Measurements from ENCODE around the gene PTPRG. TPM values are rescaled to one million over a fixed set of nuclear protein-coding genes. Genes with fewer than 3 reads are reported as not detected.

The PTPRG gene
- total RNA-seq, 1 experiment from 2014 or later: 0.73 TPM

- no peaks in the 10 kb centered on the region for H3K9me2 ChIP-seq (replicated peaks; ENCODE audit: low read length)
- no peaks in the 10 kb centered on the region for H3K36me3 ChIP-seq (ENCODE audit: low read depth, low read length)
- TF ChIP-seq EZH2 (IDR thresholded peaks at IDR 0.05; ENCODE audit: low read length, unreplicated experiment) (no peak), CTCF (conservative IDR thresholded peaks at IDR 0.05; ENCODE audit: low read depth, low read length) (no peak), EZH2phosphoT487 (IDR thresholded peaks at IDR 0.05; ENCODE audit: borderline replicate concordance, low read length) (no peak)
- ChIA-PET CTCF (no interaction called here), POLR2A (ENCODE audit: unreplicated experiment) (no interaction called here)
- ATAC-seq (no peak), DNase-seq (no peak)
- intact Hi-C loops (cut with micrococcal nuclease): no loop called here
- no peaks in the 10 kb centered on the region for H3K79me2 ChIP-seq (ENCODE audit: low read length)
- H3K4me2 ChIP-seq (ENCODE audit: low read length): no peak overlapping the region
- H3K27me3 ChIP-seq (ENCODE audit: low read length): no peaks in the 10 kb centered on the region
- no peak overlapping the region for H3K27ac ChIP-seq (ENCODE audit: low read length)
- no peak overlapping the region for H3K4me3 ChIP-seq (ENCODE audit: low read length)
- no peaks in the 10 kb centered on the region for H4K20me1 ChIP-seq (ENCODE audit: low read length)
- H3F3A ChIP-seq (ENCODE audit: low read length, unreplicated experiment): no peaks in the 10 kb centered on the region
- no peak overlapping the region for H2AFZ ChIP-seq (ENCODE audit: low read length)
- H3K9me3 ChIP-seq (ENCODE audit: low read length): no peaks in the 10 kb centered on the region
- BruUV-seq (replicated peaks): no TSS peak
- no peaks in the 10 kb centered on the region for H3K4me1 ChIP-seq (ENCODE audit: insufficient read depth, low read length)
- no peak overlapping the region for H3K9ac ChIP-seq (ENCODE audit: low read length)
Observed at GRCh38 chr3:61940236-61940635, 378.9 kb downstream of the PTPRG start.

- Histone ChIP-seq H3K27ac (ENCODE audit: low read length) (no peak overlapping the region), H3K4me3 (ENCODE audit: low read length) (no peak overlapping the region), H3K9me3 (ENCODE audit: low read length) (no peaks in the 10 kb centered on the region), H3K4me1 (ENCODE audit: insufficient read depth, low read length) (no peaks in the 10 kb centered on the region), H3F3A (ENCODE audit: low read length, unreplicated experiment) (no peaks in the 10 kb centered on the region), H3K36me3 (ENCODE audit: low read depth, low read length) (no peaks in the 10 kb centered on the region), H3K9me2 (replicated peaks; ENCODE audit: low read length) (no peaks in the 10 kb centered on the region), H4K20me1 (ENCODE audit: low read length) (no peaks in the 10 kb centered on the region), H2AFZ (ENCODE audit: low read length) (no peak overlapping the region), H3K79me2 (ENCODE audit: low read length) (no peaks in the 10 kb centered on the region), H3K27me3 (ENCODE audit: low read length) (no peaks in the 10 kb centered on the region), H3K4me2 (ENCODE audit: low read length) (no peak overlapping the region), H3K9ac (ENCODE audit: low read length) (no peak overlapping the region)
- TF ChIP-seq EZH2 (IDR thresholded peaks at IDR 0.05; ENCODE audit: low read length, unreplicated experiment) (no peak), EZH2phosphoT487 (IDR thresholded peaks at IDR 0.05; ENCODE audit: borderline replicate concordance, low read length) (no peak), CTCF (conservative IDR thresholded peaks at IDR 0.05; ENCODE audit: low read depth, low read length) (no peak)
- ATAC-seq: no peak
- POLR2A ChIA-PET (ENCODE audit: unreplicated experiment): no interaction called here
- BruUV-seq (replicated peaks): no TSS peak
- CTCF ChIA-PET: no interaction called here
- intact Hi-C loops (cut with micrococcal nuclease): no loop called here
- no peak for DNase-seq
Observed at GRCh38 chr3:61943975-61944374, 382.6 kb downstream of the PTPRG start.

DNA sequence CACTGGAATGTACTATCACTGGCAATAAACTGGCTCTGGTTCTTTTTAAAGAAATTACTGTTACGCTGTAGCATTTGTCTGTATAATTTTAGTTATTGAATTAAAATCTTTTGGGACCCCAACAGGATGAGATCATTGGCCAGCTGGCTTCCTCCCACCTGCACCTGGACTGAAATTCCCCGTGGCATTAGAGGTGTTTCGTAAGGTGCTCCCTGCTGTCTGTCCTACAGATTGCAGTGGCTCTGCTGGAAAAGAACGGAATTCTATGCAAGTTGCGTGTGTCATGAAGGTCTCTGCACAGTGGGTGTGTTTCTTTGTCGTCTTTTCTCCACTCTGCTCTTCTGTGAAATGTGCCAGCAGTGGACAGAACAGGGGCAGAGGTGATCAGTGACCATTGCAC lies 383.4 kb downstream of the PTPRG start:
- no peaks in the 10 kb centered on the region for H3K4me1 ChIP-seq (ENCODE audit: insufficient read depth, low read length)
- no peaks in the 10 kb centered on the region for H4K20me1 ChIP-seq (ENCODE audit: low read length)
- no peaks in the 10 kb centered on the region for H3K79me2 ChIP-seq (ENCODE audit: low read length)
- no peak overlapping the region for H3K4me2 ChIP-seq (ENCODE audit: low read length)
- intact Hi-C loops (cut with micrococcal nuclease): no loop called here
- TF ChIP-seq EZH2phosphoT487 (IDR thresholded peaks at IDR 0.05; ENCODE audit: borderline replicate concordance, low read length) (no peak), CTCF (conservative IDR thresholded peaks at IDR 0.05; ENCODE audit: low read depth, low read length) (no peak), EZH2 (IDR thresholded peaks at IDR 0.05; ENCODE audit: low read length, unreplicated experiment) (no peak)
- H3K9me2 ChIP-seq (replicated peaks; ENCODE audit: low read length): no peaks in the 10 kb centered on the region
- no peaks in the 10 kb centered on the region for H3K9me3 ChIP-seq (ENCODE audit: low read length)
- no TSS peak for BruUV-seq (replicated peaks)
- H3K27me3 ChIP-seq (ENCODE audit: low read length): no peaks in the 10 kb centered on the region
- POLR2A ChIA-PET (ENCODE audit: unreplicated experiment): no interaction called here
- H3K36me3 ChIP-seq (ENCODE audit: low read depth, low read length): no peaks in the 10 kb centered on the region
- CTCF ChIA-PET: no interaction called here
- DNase-seq (no peak), ATAC-seq (no peak)
- H2AFZ ChIP-seq (ENCODE audit: low read length): no peak overlapping the region
- no peak overlapping the region for H3K9ac ChIP-seq (ENCODE audit: low read length)
- no peak overlapping the region for H3K27ac ChIP-seq (ENCODE audit: low read length)
- H3F3A ChIP-seq (ENCODE audit: low read length, unreplicated experiment): no peaks in the 10 kb centered on the region
- no peak overlapping the region for H3K4me3 ChIP-seq (ENCODE audit: low read length)

Measured in PC-3 (cell line).